ENCODE results near the gene MAP3K7CL. TPM values are rescaled to one million over a fixed set of nuclear protein-coding genes. Genes with fewer than 3 reads are reported as not detected.
A peak's percentile ranks its signal among the peaks of the same experiment; 100 is the strongest.

MAP3K7CL gene
- total RNA-seq, 1 donor from 2014 or later = 93.1 TPM

GRCh38 chr21:29152916-29153315, 22.5 kb downstream of the MAP3K7CL start:
- Mint-ChIP-seq H3K27me3 (ENCODE audit: low read depth) (no peaks in the 10 kb centered on the region), H3K4me3 (ENCODE audit: unreplicated experiment) (no peak overlapping the region), H3K4me1 (ENCODE audit: low read depth) (peaks cover 70% of the 10 kb centered on the region), H3K9me3 (ENCODE audit: low read depth) (no peaks in the 10 kb centered on the region), H3K36me3 (ENCODE audit: low read depth) (peaks cover 2% of the 10 kb centered on the region), H3K27ac (ENCODE audit: unreplicated experiment) (peak overlapping the region; percentile 58)
- DNase-seq (ENCODE audit: low spot score) = no peak
- no peak for TF ChIP-seq CTCF (IDR thresholded peaks at IDR 0.05)

DNA sequence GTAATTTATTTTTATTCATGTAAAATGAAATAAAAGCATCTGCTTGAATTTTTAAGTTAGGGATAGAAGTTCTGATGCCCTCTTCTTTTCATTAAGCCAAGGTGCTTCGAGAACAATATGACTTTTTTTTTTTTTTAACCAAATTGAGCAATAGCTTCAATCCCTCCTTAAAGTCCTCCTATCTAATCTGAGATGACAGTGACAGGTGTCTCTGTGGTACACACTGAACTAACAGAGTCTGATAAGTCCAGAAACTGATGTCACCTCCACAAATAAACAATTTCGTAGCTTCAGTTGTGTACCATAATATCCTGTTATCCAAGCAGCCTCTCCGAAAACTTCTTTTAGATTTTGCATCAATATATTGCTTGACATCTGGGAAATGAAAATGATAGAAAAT, 23.8 kb downstream of the MAP3K7CL start:
- TF ChIP-seq CTCF (IDR thresholded peaks at IDR 0.05) = no peak
- no peaks in the 10 kb centered on the region for H3K27me3 Mint-ChIP-seq (ENCODE audit: low read depth)
- DNase-seq (ENCODE audit: low spot score) = no peak
- no peak overlapping the region for H3K27ac Mint-ChIP-seq (ENCODE audit: unreplicated experiment)
- peaks cover 2% of the 10 kb centered on the region for H3K36me3 Mint-ChIP-seq (ENCODE audit: low read depth)
- no peaks in the 10 kb centered on the region for H3K9me3 Mint-ChIP-seq (ENCODE audit: low read depth)
- H3K4me3 Mint-ChIP-seq (ENCODE audit: unreplicated experiment) = no peak overlapping the region
- H3K4me1 Mint-ChIP-seq (ENCODE audit: low read depth) = peaks cover 61% of the 10 kb centered on the region

- Mint-ChIP-seq H3K4me3 (ENCODE audit: unreplicated experiment) (peak overlapping the region; percentile 60), H3K4me1 (ENCODE audit: low read depth) (peaks cover 54% of the 10 kb centered on the region), H3K27me3 (ENCODE audit: low read depth) (no peaks in the 10 kb centered on the region), H3K36me3 (ENCODE audit: low read depth) (peaks cover 2% of the 10 kb centered on the region), H3K9me3 (ENCODE audit: low read depth) (no peaks in the 10 kb centered on the region), H3K27ac (ENCODE audit: unreplicated experiment) (peak overlapping the region; percentile 91)
- DNase-seq (ENCODE audit: low spot score) = no peak
- TF ChIP-seq CTCF (IDR thresholded peaks at IDR 0.05) = no peak
These were observed 24.9 kb downstream of the MAP3K7CL start for GRCh38 chr21:29155118-29155932.

DNA sequence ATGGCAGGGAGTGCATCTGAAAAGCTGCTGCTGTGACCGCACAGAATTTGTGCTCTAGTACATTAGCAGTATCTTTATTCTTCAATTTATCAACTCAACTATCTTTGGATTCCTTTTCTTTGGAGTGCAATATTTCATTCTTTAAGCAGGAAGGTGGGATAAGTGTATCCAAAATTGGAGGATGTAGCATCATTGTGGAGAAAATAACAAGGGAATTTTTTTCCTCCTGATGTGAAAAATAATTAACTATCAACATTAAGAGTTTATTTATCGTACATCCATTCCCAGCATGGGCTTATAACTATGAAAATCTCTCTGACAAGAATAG, 25.5 kb downstream of the MAP3K7CL start:
- Mint-ChIP-seq H3K27ac (ENCODE audit: unreplicated experiment) (peak overlapping the region; percentile 91), H3K4me1 (ENCODE audit: low read depth) (peaks cover 55% of the 10 kb centered on the region), H3K36me3 (ENCODE audit: low read depth) (peaks cover 6% of the 10 kb centered on the region), H3K4me3 (ENCODE audit: unreplicated experiment) (peak overlapping the region; percentile 60), H3K9me3 (ENCODE audit: low read depth) (no peaks in the 10 kb centered on the region), H3K27me3 (ENCODE audit: low read depth) (no peaks in the 10 kb centered on the region)
- DNase-seq (ENCODE audit: low spot score) = no peak
- TF ChIP-seq CTCF (IDR thresholded peaks at IDR 0.05) = no peak

DNA sequence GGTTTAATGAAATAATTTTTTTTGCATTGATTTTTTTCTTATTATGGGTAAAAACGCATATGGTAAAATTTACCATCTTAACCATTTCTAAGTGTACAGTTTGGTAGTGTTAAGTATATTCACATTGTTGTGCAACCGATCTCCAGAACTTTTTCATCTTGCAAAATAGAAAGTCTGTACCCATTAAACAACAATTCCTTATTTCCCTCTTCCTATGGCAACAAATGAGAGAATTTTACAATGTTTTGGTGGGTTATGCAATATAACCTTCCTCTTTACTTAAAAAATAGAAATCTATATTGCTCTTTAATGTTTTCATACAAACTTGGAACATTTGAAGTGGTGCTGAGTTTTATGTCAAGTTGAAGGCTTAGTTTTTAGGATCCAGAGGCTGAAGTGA, 26.6 kb downstream of the MAP3K7CL start:
- no peak overlapping the region for H3K27ac Mint-ChIP-seq (ENCODE audit: unreplicated experiment)
- H3K36me3 Mint-ChIP-seq (ENCODE audit: low read depth) = peaks cover 7% of the 10 kb centered on the region
- DNase-seq (ENCODE audit: low spot score) = no peak
- H3K4me1 Mint-ChIP-seq (ENCODE audit: low read depth) = peaks cover 49% of the 10 kb centered on the region
- no peaks in the 10 kb centered on the region for H3K27me3 Mint-ChIP-seq (ENCODE audit: low read depth)
- no peak overlapping the region for H3K4me3 Mint-ChIP-seq (ENCODE audit: unreplicated experiment)
- H3K9me3 Mint-ChIP-seq (ENCODE audit: low read depth) = no peaks in the 10 kb centered on the region
- no peak for TF ChIP-seq CTCF (IDR thresholded peaks at IDR 0.05)

Measured in chondrocyte (in vitro differentiated cells).